Activated CD8-positive, alpha-beta memory T cell treated with anti-CD3 and anti-CD28 coated beads, Interleukin-2, amount 50 U/mL, for 24 hours (primary cell): ENCODE data around the gene ITPRIP.

Experiments
- DNase-seq: peaks from one replicate; pipeline ENCODE4 v3.0.0-alpha.2; 2020; ENCODE audit errors: extremely low read depth

Gene ITPRIP

GRCh38 chr10:104340641-104341040 is 2.4 kb upstream of the ITPRIP start:
- DNase-seq: no peak

GRCh38 chr10:104340111-104340526 is 1.9 kb upstream of the ITPRIP start:
- no peak for DNase-seq

- no peak for DNase-seq
Measured at GRCh38 chr10:104339469-104340110, 1.3 kb upstream of the ITPRIP start.

- DNase-seq: no peak
Measured at GRCh38 chr10:104337521-104337984, 712 bp downstream of the ITPRIP start.

GRCh38 chr10:104336821-104337467 is 1.3 kb downstream of the ITPRIP start:
- DNase-seq: no peak

- no peak for DNase-seq
Measured at GRCh38 chr10:104334965-104335650, 3.2 kb downstream of the ITPRIP start.

- DNase-seq: no peak
Measured at GRCh38 chr10:104334561-104334960, 3.7 kb downstream of the ITPRIP start.

- DNase-seq: no peak
Measured at GRCh38 chr10:104333728-104334373, 4.4 kb downstream of the ITPRIP start.

- no peak for DNase-seq
Measured at GRCh38 chr10:104333032-104333727, 5.1 kb downstream of the ITPRIP start.

- DNase-seq: no peak
Measured at GRCh38 chr10:104332243-104333031, 5.8 kb downstream of the ITPRIP start.

- DNase-seq: no peak
Measured at GRCh38 chr10:104331208-104331838, 6.9 kb downstream of the ITPRIP start.

- DNase-seq: no peak
Measured at GRCh38 chr10:104330168-104331110, 7.8 kb downstream of the ITPRIP start.

- DNase-seq: no peak
Measured at GRCh38 chr10:104329735-104330134, 8.5 kb downstream of the ITPRIP start.

GRCh38 chr10:104328896-104329710 is 9.2 kb downstream of the ITPRIP start:
- peak; percentile 68 for DNase-seq

- DNase-seq: no peak
Measured at GRCh38 chr10:104328646-104328895, 9.7 kb downstream of the ITPRIP start.

- DNase-seq: no peak
Measured at GRCh38 chr10:104327745-104328645, 10.3 kb downstream of the ITPRIP start.

- no peak for DNase-seq
Measured at GRCh38 chr10:104326991-104327610, 11.2 kb downstream of the ITPRIP start.
